NCI-H1694 (cell line): ENCODE measurements around the gene MEI4.

Experiments used
- DNase-seq: peaks from one replicate; lab custom pipeline; 2025; lab: John Stamatoyannopoulos, UW

The MEI4 gene

GRCh38 chr6:77972334-77972733 is 319.5 kb downstream of the MEI4 start:
- no peak for DNase-seq
